Measurements from ENCODE around the gene CHD3. TPM values are rescaled to one million over a fixed set of nuclear protein-coding genes. Genes with fewer than 3 reads are reported as not detected.

CHD3 gene
- total and polyA plus RNA-seq, 2 of the 13 experiments (the other 11 are each of a cell fraction or from before 2014, with no cell fraction given): 2.7 to 3.7 TPM

DNA sequence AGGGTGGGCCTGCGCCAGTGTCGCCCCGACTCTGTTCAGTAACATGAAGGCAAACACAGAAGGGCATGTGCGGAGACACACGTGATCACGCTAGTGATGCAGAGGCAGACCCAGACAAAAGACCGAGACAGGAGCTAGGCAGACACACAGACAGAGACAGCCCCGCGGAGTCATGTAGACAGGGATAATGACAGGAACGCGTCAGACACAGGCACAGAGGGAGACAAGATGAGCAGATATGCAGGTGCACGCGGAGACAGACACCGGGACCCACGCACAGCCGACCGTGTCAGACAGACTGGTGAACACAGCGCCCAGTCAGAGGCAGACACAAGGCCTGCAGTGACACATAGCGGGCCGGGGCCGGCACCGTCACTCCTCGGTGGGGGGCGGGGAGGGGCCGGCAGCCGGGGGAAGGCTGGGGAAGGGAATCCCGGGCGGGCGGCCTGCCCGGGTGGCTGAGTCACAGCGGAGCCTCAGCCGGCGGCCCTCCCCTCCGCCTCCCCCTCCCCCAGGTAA is 47.1 kb upstream of the CHD3 start (continued):
- TF ChIP-seq MAFG (CRISPR knock-in tag; IDR thresholded peaks at IDR 0.05) (no peak), AGO1 (IDR thresholded peaks at IDR 0.05; ENCODE audit: low read depth, low read length, poor library complexity, severe bottlenecking) (no peak), HOXD1 (CRISPR knock-in tag; IDR thresholded peaks at IDR 0.05) (no peak), KLF16 (CRISPR knock-in tag; IDR thresholded peaks at IDR 0.05) (no peak; a peak in 1 of 4 replicates), MXD4 (CRISPR knock-in tag; IDR thresholded peaks at IDR 0.05) (no peak), MED8 (CRISPR knock-in tag; IDR thresholded peaks at IDR 0.05; ENCODE audit: insufficient replicate concordance) (no peak), ZFAT (CRISPR knock-in tag; conservative IDR thresholded peaks at IDR 0.05) (no peak), SMAD3 (CRISPR knock-in tag; IDR thresholded peaks at IDR 0.05) (no peak), ZSCAN22 (CRISPR knock-in tag; IDR thresholded peaks at IDR 0.05) (no peak), ZFP82 (CRISPR knock-in tag; IDR thresholded peaks at IDR 0.05; ENCODE audit: borderline replicate concordance) (no peak), STAT5B (CRISPR knock-in tag; IDR thresholded peaks at IDR 0.05) (no peak), NR2C2 (CRISPR knock-in tag; IDR thresholded peaks at IDR 0.05; ENCODE audit: borderline replicate concordance) (no peak), KLF13 (CRISPR knock-in tag; IDR thresholded peaks at IDR 0.05) (no peak), SRF (IDR thresholded peaks at IDR 0.05; ENCODE audit: low read depth, low read length) (no peak), NFATC3 (CRISPR knock-in tag; IDR thresholded peaks at IDR 0.05) (no peak), TARDBP (CRISPR knock-in tag; IDR thresholded peaks at IDR 0.05) (no peak; the same call in 1 of the 2 replicates), RORA (CRISPR knock-in tag; IDR thresholded peaks at IDR 0.05) (no peak), KDM2A (CRISPR knock-in tag; IDR thresholded peaks at IDR 0.05; ENCODE audit: borderline replicate concordance, low read depth) (peak; percentile 4; the same call in 1 of the 2 replicates), MXI1 (IDR thresholded peaks at IDR 0.05; ENCODE audit: borderline replicate concordance, low read depth, low read length) (0 out of 3 replicates have a peak, but pooled peaks have one; percentile 69)
- TF ChIP-seq, protein P1, sequence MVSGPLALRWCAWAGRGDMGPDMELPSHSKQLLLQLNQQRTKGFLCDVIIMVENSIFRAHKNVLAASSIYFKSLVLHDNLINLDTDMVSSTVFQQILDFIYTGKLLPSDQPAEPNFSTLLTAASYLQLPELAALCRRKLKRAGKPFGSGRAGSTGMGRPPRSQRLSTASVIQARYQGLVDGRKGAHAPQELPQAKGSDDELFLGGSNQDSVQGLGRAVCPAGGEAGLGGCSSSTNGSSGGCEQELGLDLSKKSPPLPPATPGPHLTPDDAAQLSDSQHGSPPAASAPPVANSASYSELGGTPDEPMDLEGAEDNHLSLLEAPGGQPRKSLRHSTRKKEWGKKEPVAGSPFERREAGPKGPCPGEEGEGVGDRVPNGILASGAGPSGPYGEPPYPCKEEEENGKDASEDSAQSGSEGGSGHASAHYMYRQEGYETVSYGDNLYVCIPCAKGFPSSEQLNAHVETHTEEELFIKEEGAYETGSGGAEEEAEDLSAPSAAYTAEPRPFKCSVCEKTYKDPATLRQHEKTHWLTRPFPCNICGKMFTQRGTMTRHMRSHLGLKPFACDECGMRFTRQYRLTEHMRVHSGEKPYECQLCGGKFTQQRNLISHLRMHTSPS (CRISPR knock-in tag; IDR thresholded peaks at IDR 0.05; ENCODE audit: low read depth): 0 out of 2 replicates have a peak, but pooled peaks have one; percentile 28
- TF ChIP-seq, protein P2, sequence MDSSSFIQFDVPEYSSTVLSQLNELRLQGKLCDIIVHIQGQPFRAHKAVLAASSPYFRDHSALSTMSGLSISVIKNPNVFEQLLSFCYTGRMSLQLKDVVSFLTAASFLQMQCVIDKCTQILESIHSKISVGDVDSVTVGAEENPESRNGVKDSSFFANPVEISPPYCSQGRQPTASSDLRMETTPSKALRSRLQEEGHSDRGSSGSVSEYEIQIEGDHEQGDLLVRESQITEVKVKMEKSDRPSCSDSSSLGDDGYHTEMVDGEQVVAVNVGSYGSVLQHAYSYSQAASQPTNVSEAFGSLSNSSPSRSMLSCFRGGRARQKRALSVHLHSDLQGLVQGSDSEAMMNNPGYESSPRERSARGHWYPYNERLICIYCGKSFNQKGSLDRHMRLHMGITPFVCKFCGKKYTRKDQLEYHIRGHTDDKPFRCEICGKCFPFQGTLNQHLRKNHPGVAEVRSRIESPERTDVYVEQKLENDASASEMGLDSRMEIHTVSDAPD (CRISPR knock-in tag; IDR thresholded peaks at IDR 0.05): no peak
- TF ChIP-seq, protein P3, sequence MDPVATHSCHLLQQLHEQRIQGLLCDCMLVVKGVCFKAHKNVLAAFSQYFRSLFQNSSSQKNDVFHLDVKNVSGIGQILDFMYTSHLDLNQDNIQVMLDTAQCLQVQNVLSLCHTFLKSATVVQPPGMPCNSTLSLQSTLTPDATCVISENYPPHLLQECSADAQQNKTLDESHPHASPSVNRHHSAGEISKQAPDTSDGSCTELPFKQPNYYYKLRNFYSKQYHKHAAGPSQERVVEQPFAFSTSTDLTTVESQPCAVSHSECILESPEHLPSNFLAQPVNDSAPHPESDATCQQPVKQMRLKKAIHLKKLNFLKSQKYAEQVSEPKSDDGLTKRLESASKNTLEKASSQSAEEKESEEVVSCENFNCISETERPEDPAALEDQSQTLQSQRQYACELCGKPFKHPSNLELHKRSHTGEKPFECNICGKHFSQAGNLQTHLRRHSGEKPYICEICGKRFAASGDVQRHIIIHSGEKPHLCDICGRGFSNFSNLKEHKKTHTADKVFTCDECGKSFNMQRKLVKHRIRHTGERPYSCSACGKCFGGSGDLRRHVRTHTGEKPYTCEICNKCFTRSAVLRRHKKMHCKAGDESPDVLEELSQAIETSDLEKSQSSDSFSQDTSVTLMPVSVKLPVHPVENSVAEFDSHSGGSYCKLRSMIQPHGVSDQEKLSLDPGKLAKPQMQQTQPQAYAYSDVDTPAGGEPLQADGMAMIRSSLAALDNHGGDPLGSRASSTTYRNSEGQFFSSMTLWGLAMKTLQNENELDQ (CRISPR knock-in tag; IDR thresholded peaks at IDR 0.05; ENCODE audit: borderline replicate concordance): no peak
- TF ChIP-seq, protein P4, sequence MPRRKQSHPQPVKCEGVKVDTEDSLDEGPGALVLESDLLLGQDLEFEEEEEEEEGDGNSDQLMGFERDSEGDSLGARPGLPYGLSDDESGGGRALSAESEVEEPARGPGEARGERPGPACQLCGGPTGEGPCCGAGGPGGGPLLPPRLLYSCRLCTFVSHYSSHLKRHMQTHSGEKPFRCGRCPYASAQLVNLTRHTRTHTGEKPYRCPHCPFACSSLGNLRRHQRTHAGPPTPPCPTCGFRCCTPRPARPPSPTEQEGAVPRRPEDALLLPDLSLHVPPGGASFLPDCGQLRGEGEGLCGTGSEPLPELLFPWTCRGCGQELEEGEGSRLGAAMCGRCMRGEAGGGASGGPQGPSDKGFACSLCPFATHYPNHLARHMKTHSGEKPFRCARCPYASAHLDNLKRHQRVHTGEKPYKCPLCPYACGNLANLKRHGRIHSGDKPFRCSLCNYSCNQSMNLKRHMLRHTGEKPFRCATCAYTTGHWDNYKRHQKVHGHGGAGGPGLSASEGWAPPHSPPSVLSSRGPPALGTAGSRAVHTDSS (CRISPR knock-in tag; conservative IDR thresholded peaks at IDR 0.05): no peak
